GM12865 (cell line): ENCODE measurements around the gene ESYT3.
"Not testable (repeated sequence)": the region's sequence is repeated elsewhere in the genome, so short reads cannot be mapped to it uniquely, and the experiment has no call there.

Experiments
- DNase-seq: peaks from one replicate; pipeline ENCODE4 v3.0.0; 2010; ENCODE audit warnings: low read depth
- H3K4me3 ChIP-seq: 2 replicates; pipeline ENCODE4 v1.5.1; 2011; ENCODE audit warnings: mild to moderate bottlenecking, low read depth, low read length, control low read depth
- TF ChIP-seq, protein P1 (sequence below): IDR thresholded peaks from 2 replicates; pipeline ENCODE4 v1.5.1; 2011; ENCODE audit warnings: low read length, control low read depth, low read depth, inconsistent platforms; ENCODE audit not compliant: insufficient read depth; ENCODE audit errors: missing control alignments

ESYT3 gene

GRCh38 chr3:138426211-138426610 lies 8.2 kb upstream of the ESYT3 start:
- no peak overlapping the region for H3K4me3 ChIP-seq
- no peak for DNase-seq
- TF ChIP-seq, protein P1, sequence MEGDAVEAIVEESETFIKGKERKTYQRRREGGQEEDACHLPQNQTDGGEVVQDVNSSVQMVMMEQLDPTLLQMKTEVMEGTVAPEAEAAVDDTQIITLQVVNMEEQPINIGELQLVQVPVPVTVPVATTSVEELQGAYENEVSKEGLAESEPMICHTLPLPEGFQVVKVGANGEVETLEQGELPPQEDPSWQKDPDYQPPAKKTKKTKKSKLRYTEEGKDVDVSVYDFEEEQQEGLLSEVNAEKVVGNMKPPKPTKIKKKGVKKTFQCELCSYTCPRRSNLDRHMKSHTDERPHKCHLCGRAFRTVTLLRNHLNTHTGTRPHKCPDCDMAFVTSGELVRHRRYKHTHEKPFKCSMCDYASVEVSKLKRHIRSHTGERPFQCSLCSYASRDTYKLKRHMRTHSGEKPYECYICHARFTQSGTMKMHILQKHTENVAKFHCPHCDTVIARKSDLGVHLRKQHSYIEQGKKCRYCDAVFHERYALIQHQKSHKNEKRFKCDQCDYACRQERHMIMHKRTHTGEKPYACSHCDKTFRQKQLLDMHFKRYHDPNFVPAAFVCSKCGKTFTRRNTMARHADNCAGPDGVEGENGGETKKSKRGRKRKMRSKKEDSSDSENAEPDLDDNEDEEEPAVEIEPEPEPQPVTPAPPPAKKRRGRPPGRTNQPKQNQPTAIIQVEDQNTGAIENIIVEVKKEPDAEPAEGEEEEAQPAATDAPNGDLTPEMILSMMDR: peak; percentile 10

DNA sequence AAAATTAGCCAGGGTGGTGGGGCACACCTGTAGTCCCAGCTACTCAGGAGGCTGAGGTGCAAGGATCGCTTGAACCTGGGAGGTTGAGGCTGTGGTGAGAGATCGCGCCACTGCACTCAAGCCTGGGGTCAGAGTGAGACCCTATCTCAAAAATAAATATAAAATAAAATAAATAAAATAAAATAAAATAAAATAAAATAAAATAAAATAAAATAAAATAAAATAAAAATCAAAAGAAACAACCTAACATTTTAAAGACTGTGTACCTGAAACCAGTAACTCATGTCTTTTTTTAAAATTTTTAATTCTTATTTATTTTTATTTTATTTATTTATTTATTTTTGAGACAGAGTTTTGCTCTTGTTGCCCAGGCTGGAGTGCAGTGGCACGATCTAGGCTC lies 7.7 kb upstream of the ESYT3 start:
- H3K4me3 ChIP-seq, DNase-seq: not testable (repeated sequence)

- DNase-seq: no peak
- H3K4me3 ChIP-seq: no peak overlapping the region
- TF ChIP-seq, protein P1: no peak
These were observed 4.8 kb upstream of the ESYT3 start for GRCh38 chr3:138429665-138430064.

- no peak overlapping the region for H3K4me3 ChIP-seq
- DNase-seq: no peak
- TF ChIP-seq, protein P1: no peak
These were observed 1.7 kb upstream of the ESYT3 start for GRCh38 chr3:138432576-138433240.

GRCh38 chr3:138433892-138434275 lies 532 bp upstream of the ESYT3 start:
- TF ChIP-seq, protein P1: no peak
- no peak for DNase-seq

DNA sequence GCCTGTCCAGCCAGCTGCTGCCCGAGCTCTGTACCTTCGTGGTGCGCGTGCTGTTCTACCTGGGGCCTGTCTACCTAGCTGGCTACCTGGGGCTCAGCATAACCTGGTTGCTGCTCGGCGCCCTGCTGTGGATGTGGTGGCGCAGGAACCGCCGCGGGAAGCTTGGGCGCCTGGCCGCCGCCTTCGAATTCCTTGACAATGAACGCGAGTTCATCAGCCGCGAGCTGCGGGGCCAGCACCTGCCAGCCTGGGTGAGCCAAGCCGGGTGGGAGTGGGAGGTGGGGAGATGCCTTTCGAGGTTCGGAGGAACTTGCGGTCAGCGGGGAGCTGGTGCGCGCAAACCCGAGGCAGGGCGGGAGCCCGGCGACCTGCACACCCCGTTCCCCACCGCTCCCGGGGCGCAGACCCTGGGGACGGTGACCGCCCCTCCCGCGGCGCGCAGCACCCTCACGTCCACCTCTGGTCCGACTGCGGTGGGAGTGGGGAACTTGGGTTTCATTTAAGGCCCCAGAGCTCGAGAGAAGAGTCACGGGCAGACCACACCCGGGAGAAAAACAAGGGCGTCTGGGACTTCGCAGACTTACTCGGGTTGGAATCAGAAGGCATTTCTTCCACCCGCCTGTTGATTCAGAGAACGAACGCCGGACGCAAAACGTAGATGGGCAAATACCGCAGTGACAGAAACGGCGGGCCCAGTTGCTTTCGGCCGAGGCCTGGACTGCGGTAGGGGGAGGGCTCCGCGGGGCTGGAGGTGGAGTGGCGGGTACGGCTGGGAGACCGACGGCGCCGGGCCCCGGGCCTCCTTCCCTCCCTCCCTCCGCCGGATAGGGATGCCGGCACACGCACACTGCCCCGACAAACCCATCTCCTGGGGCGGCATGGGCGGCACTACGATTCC lies 708 bp downstream of the ESYT3 start:
- TF ChIP-seq, protein P1: no peak
- H3K4me3 ChIP-seq: no peak overlapping the region

More at GRCh38 chr3:138433892-138434275, 532 bp upstream of the ESYT3 start:
- no peak overlapping the region for H3K4me3 ChIP-seq

GRCh38 chr3:138435840-138436239 lies 1.4 kb downstream of the ESYT3 start:
- DNase-seq: no peak
- TF ChIP-seq, protein P1: no peak
- H3K4me3 ChIP-seq: no peak overlapping the region

More for the DNA sequence above, 708 bp downstream of the ESYT3 start:
- DNase-seq: no peak
